Nephron progenitor cell (in vitro differentiated cells): Measurements from ENCODE around the gene MSI2.
"Not testable (repeated sequence)": the region's sequence is repeated elsewhere in the genome, so short reads cannot be mapped to it uniquely, and the experiment has no call there.

Experiments
- DNase-seq: peaks from one replicate; pipeline ENCODE4 v3.0.0; 2021
- H3K27ac Mint-ChIP-seq: 2 replicates; pipeline ENCODE4 v1.8.0; 2021; ENCODE audit warnings: mild to moderate bottlenecking, moderate library complexity, mixed read lengths
- H3K27me3 Mint-ChIP-seq: 2 replicates; pipeline ENCODE4 v1.8.0; 2021; ENCODE audit warnings: mild to moderate bottlenecking, low read depth, mixed read lengths; ENCODE audit not compliant: poor library complexity
- H3K36me3 Mint-ChIP-seq: 2 replicates; pipeline ENCODE4 v1.8.0; 2021; ENCODE audit warnings: low read depth, mixed read lengths
- H3K4me1 Mint-ChIP-seq: 2 replicates; pipeline ENCODE4 v1.8.0; 2021; ENCODE audit warnings: mixed read lengths
- H3K4me3 Mint-ChIP-seq: 2 replicates; pipeline ENCODE4 v1.8.0; 2021; ENCODE audit warnings: mild to moderate bottlenecking, moderate library complexity, mixed read lengths
- H3K9me3 Mint-ChIP-seq: 2 replicates; pipeline ENCODE4 v1.8.0; 2021; ENCODE audit warnings: mild to moderate bottlenecking, moderate library complexity, mixed read lengths
- TF ChIP-seq, protein P1 (sequence below): fragments of 200-600 bp; sonication (generic); IDR thresholded peaks from 2 replicates; pipeline ENCODE4 v1.5.0; 2021; ENCODE audit warnings: antibody characterized with exemption

MSI2 gene

DNA sequence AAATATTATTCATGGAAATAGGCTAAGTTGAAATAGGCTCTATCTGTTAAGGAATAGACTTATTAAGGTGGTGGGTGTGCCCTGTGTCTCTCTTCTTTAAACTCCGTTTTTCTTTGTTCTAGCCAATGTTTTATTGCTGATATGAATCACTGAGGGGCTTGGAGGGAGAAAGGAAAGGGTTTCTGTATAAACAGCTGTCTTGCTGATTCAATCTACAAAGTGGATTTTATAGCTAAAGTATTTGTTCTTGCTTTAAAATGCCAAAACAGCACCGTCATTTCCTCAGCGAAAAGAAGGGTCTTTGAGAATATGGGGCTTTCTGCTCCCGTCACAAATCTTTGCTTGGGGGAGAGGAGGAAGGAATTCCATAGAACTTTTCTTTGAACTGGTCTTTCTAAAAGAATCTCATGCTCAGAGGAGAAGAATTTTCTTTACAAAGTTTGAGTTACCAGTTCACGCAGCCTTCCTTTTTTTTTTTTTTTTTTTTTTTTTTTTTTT is 39.3 kb downstream of the MSI2 start:
- peaks cover 86% of the 10 kb centered on the region for H3K36me3 Mint-ChIP-seq
- peak overlapping the region; percentile 56 for H3K4me3 Mint-ChIP-seq
- peaks cover 59% of the 10 kb centered on the region for H3K4me1 Mint-ChIP-seq
- peaks cover 4% of the 10 kb centered on the region for H3K27me3 Mint-ChIP-seq
- H3K27ac Mint-ChIP-seq = peak overlapping the region; percentile 95
- TF ChIP-seq, protein P1, sequence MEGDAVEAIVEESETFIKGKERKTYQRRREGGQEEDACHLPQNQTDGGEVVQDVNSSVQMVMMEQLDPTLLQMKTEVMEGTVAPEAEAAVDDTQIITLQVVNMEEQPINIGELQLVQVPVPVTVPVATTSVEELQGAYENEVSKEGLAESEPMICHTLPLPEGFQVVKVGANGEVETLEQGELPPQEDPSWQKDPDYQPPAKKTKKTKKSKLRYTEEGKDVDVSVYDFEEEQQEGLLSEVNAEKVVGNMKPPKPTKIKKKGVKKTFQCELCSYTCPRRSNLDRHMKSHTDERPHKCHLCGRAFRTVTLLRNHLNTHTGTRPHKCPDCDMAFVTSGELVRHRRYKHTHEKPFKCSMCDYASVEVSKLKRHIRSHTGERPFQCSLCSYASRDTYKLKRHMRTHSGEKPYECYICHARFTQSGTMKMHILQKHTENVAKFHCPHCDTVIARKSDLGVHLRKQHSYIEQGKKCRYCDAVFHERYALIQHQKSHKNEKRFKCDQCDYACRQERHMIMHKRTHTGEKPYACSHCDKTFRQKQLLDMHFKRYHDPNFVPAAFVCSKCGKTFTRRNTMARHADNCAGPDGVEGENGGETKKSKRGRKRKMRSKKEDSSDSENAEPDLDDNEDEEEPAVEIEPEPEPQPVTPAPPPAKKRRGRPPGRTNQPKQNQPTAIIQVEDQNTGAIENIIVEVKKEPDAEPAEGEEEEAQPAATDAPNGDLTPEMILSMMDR = no peak
- peaks cover 50% of the 10 kb centered on the region for H3K9me3 Mint-ChIP-seq
- no peak for DNase-seq

- TF ChIP-seq, protein P1 = no peak
- Mint-ChIP-seq H3K9me3 (peaks cover 55% of the 10 kb centered on the region), H3K36me3 (peaks cover 87% of the 10 kb centered on the region), H3K27ac (peak overlapping the region; percentile 95), H3K4me1 (peaks cover 59% of the 10 kb centered on the region), H3K4me3 (no peak overlapping the region), H3K27me3 (peaks cover 4% of the 10 kb centered on the region)
- no peak for DNase-seq
Measured at GRCh38 chr17:57296231-57296630, 39.9 kb downstream of the MSI2 start.

DNA sequence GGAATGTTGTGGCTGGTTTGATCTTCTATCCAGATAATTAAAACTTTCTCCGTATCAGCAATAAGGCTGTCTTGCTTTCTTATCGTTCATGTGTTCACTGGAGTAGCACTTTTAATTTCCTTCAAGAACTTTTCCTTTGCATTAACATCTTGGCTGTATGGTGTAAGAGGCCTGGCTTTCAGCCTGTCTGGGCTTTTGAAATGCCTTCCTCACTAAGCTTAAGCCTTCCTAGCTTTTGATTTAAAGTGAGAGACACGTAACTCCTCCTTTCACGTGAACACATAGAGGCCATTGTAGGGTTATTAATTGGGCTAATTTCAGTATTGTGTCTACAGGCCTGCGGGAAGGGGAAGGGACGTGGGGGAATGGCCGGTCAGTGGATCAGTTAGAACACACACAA is 42.9 kb downstream of the MSI2 start:
- H3K27ac Mint-ChIP-seq = no peak overlapping the region
- peaks cover 55% of the 10 kb centered on the region for H3K9me3 Mint-ChIP-seq
- no peak for DNase-seq
- H3K27me3 Mint-ChIP-seq = peaks cover 4% of the 10 kb centered on the region
- no peak overlapping the region for H3K4me3 Mint-ChIP-seq
- H3K4me1 Mint-ChIP-seq = peaks cover 55% of the 10 kb centered on the region
- TF ChIP-seq, protein P1 = no peak
- H3K36me3 Mint-ChIP-seq = peaks cover 94% of the 10 kb centered on the region

DNA sequence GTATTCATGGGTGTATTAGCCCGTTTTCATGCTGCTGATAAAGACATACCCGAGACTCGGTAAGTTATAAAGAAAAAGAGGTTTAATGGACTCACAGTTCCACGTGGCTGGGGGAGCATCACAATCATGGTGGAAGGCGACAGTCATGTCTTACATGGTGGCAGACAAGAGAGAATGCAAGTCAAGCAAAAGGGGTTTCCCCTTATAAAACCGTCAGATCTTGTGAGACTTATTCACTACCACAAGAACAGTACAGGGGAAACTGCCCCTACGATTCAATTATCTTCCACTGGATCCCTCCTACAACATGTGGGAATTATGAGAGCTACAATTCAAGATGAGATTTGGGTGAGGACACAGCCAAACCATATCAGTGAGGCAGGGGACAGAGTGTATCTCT is 44.3 kb downstream of the MSI2 start:
- Mint-ChIP-seq H3K36me3 (peaks cover 94% of the 10 kb centered on the region), H3K9me3 (peaks cover 53% of the 10 kb centered on the region), H3K27ac (peak overlapping the region; percentile 10), H3K4me1 (peaks cover 51% of the 10 kb centered on the region)
- not testable (repeated sequence) for DNase-seq, H3K4me3 Mint-ChIP-seq, H3K27me3 Mint-ChIP-seq

DNA sequence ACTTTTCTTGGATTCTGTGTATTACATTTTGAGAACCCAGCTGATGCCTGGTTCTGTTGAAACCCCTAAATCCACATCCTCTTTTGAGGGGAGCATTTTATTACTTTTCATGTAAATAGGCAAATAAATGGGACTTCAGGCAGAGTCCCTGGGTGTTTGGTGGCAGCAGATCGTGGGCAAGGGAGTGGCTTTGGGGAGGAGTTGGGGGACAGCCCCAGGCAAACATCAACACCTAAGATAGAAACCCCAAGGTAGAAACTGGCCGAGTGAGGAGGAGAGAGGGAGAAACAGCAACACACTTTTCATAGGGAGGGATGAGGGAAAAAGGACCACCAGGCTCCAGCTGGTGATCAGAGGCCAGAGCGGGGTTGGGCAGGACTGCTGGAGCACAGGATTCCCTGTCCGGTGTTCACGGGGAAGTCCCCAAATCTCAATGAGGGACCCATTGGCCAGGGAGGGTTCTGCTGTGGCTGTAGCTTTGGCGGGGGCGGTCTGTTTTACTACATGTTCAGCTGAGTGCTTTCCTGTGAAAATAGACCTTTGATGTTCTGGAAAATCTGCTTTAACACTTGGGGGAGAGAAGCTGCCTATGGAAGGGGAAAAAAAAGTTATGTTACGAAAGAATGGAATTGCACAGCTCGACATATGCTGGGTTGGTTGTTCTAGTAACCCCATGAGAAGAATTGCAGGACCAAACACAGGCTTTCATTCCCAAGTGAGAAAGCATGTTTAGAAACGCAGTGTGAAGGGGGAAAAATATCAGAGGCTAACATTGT is 46.6 kb downstream of the MSI2 start:
- TF ChIP-seq, protein P1 = no peak
- peak overlapping the region; percentile 75 for H3K27ac Mint-ChIP-seq

DNA sequence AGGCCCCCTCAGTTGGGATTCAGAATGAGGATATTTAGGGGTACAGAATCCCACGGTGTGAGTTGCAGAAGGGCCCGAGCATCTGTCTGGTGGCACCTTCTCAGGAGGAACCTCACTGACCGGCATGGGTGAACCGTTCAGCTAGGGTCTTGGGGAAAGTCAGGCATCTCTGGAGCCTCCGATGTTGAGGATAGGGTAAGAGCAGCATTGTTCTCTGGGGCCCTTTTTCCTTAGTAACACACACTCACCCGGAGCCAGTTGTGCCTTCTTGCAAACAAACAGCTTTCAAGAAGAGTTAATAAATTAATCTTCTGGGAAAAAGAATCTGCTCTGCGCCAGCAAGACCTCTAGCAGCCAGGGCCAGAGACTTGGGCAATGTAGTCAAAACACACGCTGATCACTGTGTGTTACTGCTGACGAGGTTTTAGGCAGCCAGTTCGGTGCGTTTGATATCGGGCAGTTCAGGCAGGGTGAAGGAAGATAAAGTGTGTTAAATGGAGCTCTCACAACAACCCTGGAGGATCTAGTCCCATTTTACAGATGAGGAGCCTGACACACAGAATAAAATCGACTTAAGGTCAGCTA is 48.9 kb downstream of the MSI2 start:
- Mint-ChIP-seq H3K27ac (peak overlapping the region; percentile 78), H3K4me3 (no peak overlapping the region), H3K36me3 (peaks cover 84% of the 10 kb centered on the region), H3K27me3 (peaks cover 4% of the 10 kb centered on the region), H3K9me3 (peaks cover 8% of the 10 kb centered on the region), H3K4me1 (peaks cover 67% of the 10 kb centered on the region)
- DNase-seq = no peak
- TF ChIP-seq, protein P1 = no peak

More for the DNA sequence above, 46.6 kb downstream of the MSI2 start:
- peaks cover 91% of the 10 kb centered on the region for H3K36me3 Mint-ChIP-seq
- H3K4me1 Mint-ChIP-seq = peaks cover 52% of the 10 kb centered on the region
- H3K4me3 Mint-ChIP-seq = no peak overlapping the region
- H3K9me3 Mint-ChIP-seq = peaks cover 30% of the 10 kb centered on the region
- no peaks in the 10 kb centered on the region for H3K27me3 Mint-ChIP-seq
- DNase-seq = no peak
